Gastrocnemius medialis (tissue), 4 donors: Measurements from ENCODE around the gene HPS5.

Source experiments
- CTCF ChIP-seq, 5 experiments: fragments of 450-650 bp in 3 of 5; fragments of 200-600 bp in 2 of 5; sonication (generic) in 2 of 5; IDR thresholded peaks in 4 of 5; conservative IDR thresholded peaks in 1 of 5; 1 replicate in 4 of 5; 2 replicates in 1 of 5; pipeline ENCODE4 v1.5.1; 2016 to 2019; ENCODE audit warnings: antibody characterized with exemption in 5 of 5, mild to moderate bottlenecking in 3 of 5, moderate library complexity in 3 of 5
- POLR2A ChIP-seq, 2 donors: fragments of 450-650 bp; IDR thresholded peaks; one replicate each; pipeline ENCODE4 v1.6.1; 2017; ENCODE audit warnings: antibody characterized with exemption in 2 of 2, mild to moderate bottlenecking in 2 of 2, moderate library complexity in 2 of 2

- no peak for TF ChIP-seq POLR2A (IDR thresholded peaks at IDR 0.05)
- no peak for TF ChIP-seq CTCF (IDR thresholded peaks at IDR 0.05 in 4 of 5, conservative IDR thresholded peaks at IDR 0.05 in 1 of 5)
Measured at GRCh38 chr11:18229501-18229900, 92.4 kb downstream of the HPS5 start.
